ENCODE data around the gene CHRDL2.

DNA sequence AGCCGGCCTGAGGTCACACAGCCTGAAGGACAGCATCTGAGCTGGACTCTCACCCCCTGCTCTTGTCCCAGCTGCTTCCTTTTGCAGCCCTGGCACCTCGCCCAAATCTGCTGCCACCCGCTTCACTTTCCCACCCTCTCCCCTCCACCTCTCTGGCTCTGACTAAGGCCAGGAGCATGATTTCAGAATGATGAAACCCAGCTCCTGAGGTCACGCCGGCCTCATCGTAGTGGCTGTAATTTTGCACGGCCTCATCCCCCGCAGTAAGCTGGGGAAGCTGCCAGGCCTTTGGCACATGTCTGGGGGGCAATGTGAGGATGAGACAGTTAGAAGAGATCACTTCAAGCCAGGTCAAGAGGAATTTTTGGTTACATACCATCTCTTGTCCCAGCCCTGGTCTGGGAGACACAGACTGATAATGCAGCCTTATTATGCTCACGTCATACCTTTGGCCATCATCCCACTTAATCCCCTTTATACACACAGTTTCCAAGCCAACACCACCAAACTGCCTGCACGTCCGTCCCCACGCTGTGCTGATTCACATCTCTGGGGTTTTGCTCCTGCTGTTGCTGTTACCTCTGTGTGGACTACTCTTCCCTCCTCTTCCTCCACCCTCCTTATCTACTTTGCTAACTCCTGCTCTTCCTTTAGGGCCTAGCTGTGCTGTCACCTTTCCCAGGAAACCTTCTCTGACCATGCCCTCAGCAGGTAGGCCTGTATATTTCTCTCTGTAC, 58.1 kb downstream of the CHRDL2 start:
- TF ChIP-seq, protein P1, sequence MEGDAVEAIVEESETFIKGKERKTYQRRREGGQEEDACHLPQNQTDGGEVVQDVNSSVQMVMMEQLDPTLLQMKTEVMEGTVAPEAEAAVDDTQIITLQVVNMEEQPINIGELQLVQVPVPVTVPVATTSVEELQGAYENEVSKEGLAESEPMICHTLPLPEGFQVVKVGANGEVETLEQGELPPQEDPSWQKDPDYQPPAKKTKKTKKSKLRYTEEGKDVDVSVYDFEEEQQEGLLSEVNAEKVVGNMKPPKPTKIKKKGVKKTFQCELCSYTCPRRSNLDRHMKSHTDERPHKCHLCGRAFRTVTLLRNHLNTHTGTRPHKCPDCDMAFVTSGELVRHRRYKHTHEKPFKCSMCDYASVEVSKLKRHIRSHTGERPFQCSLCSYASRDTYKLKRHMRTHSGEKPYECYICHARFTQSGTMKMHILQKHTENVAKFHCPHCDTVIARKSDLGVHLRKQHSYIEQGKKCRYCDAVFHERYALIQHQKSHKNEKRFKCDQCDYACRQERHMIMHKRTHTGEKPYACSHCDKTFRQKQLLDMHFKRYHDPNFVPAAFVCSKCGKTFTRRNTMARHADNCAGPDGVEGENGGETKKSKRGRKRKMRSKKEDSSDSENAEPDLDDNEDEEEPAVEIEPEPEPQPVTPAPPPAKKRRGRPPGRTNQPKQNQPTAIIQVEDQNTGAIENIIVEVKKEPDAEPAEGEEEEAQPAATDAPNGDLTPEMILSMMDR (IDR thresholded peaks at IDR 0.05) = no peak
- TF ChIP-seq POLR2A (IDR thresholded peaks at IDR 0.05) = no peak
